Measurements from ENCODE around the gene NUDT4B.
"Not testable (repeated sequence)": the region's sequence is repeated elsewhere in the genome, so short reads cannot be mapped to it uniquely, and the experiment has no call there.

The NUDT4B gene

GRCh38 chr1:148734311-148734662 is 14.3 kb upstream of the NUDT4B start:
- H3K4me3 ChIP-seq, H3K27ac ChIP-seq: not testable (repeated sequence)

DNA sequence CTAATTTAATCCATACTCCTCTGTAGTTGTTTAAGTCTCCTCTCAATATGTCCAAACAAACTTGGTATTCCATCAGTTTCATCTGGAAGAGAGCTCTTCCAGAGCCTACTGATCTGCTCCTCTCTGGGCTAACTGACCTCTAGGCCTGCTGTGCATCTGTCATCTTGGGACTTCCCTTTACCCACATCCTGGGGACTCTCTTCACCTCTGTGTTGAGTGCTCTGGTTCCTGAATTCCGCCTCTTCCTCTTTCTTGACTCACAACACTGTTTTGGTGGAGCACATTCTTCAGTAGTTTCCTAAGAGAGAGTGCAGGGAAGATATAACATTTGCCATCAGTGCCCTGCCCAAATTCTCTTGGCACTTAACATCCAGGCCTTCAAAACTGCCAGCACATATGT is 13.0 kb upstream of the NUDT4B start:
- H3K27ac ChIP-seq, H3K4me3 ChIP-seq: not testable (repeated sequence)

DNA sequence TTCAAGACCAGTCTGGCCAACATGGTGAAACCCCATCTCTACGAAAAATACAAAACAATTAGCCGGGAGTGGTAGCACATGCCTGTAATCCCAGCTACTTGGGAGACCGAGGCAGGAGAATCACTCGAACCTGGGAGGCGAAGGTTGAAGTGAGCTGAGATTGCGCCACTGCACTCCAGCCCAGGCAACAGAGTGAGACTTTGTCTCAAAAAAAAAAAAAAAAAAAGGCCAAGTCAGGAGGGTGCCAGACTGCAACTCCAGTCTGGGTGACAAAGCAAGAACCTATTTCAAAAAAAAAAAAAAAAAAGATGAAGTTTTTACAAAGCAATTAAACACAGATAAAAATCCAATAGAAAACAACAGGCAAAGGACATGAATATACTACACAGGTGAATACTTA is 9.9 kb upstream of the NUDT4B start:
- H3K27ac ChIP-seq, H3K4me3 ChIP-seq: not testable (repeated sequence)

DNA sequence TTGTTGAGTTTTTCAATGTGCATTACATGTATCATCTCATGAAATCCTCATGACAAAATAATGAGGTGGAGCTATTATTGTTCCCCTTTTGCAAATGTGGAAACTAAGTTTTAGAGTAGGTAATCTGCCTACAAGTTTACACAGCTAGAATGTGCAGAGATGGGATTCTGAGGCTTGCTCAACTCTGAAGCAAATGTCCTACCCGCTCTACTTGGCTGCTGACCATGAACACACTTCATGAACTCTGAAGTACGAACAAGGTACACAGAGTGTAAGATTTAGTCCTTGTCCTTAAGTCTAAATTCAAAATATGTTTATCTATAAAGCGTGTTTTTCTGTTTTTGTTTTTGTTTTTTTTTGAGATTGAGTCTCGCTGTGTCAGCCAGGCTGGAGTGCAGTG is 5.4 kb upstream of the NUDT4B start:
- not testable (repeated sequence) for H3K27ac ChIP-seq, H3K4me3 ChIP-seq

- not testable (repeated sequence) for H3K27ac ChIP-seq, H3K4me3 ChIP-seq
These were observed 4.6 kb upstream of the NUDT4B start for GRCh38 chr1:148743726-148744720.

DNA sequence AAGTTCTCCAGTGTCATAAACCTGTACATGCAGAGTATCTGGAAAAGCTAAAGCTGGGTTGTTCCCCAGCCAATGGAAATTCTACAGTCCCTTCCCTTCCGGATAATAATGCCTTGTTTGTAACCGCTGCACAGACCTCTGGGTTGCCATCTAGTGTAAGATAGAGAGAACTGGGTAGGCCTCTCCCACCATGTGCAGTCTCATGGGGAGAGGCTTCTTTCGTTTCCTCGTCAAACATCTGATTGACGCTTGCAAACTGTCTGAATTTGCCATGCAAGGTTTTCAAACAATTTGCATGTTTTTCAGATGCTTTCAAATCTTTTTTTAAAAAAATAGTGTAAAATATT is 734 bp downstream of the NUDT4B start:
- not testable (repeated sequence) for H3K4me3 ChIP-seq, H3K27ac ChIP-seq

GRCh38 chr1:148756231-148756630 is 7.7 kb downstream of the NUDT4B start:
- not testable (repeated sequence) for H3K27ac ChIP-seq, H3K4me3 ChIP-seq

DNA sequence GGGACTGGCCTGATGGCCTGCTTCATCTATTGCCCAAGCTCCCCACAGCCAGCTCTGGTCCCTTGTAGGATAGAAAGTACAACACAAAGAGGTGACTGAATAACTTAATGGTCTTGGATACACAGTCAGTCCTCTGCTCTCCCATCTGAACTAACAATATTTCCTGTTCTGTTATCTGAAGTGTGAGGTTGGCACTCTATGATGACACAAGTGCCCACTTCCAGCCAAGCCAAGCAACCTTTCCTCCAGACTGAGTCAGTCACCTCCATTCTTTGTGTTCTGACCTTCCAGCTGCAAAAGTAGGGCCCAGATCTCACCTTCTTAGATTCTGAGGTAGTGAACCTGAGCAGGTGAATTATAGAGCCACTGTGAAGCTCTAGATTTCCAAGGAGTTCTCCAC is 8.9 kb downstream of the NUDT4B start:
- not testable (repeated sequence) for H3K4me3 ChIP-seq, H3K27ac ChIP-seq

- not testable (repeated sequence) for H3K27ac ChIP-seq, H3K4me3 ChIP-seq
These were observed 9.8 kb downstream of the NUDT4B start for GRCh38 chr1:148758412-148758811.

GRCh38 chr1:148758925-148759324 is 10.4 kb downstream of the NUDT4B start:
- H3K27ac ChIP-seq, H3K4me3 ChIP-seq: not testable (repeated sequence)

DNA sequence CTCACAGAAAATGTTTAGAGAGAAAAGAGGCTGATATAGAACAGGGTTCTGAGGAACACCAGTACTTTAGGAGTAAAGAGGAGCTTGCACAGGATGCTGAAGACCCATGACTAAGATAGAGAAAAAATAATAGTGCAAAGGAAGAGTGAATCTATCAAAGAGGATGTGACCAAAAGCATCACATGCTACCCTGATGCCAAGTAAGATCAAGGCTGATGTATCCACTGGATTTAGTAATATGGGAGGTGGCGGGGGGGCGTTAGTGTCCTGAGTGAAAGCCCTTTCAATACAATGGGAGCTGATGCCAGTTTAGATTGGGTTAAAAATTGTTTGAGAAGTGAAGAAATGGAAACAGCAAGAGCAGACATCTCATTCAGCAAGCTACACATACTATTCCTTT is 11.2 kb downstream of the NUDT4B start:
- not testable (repeated sequence) for H3K27ac ChIP-seq, H3K4me3 ChIP-seq

- not testable (repeated sequence) for H3K4me3 ChIP-seq, H3K27ac ChIP-seq
These were observed 11.6 kb downstream of the NUDT4B start for GRCh38 chr1:148760206-148760605.

DNA sequence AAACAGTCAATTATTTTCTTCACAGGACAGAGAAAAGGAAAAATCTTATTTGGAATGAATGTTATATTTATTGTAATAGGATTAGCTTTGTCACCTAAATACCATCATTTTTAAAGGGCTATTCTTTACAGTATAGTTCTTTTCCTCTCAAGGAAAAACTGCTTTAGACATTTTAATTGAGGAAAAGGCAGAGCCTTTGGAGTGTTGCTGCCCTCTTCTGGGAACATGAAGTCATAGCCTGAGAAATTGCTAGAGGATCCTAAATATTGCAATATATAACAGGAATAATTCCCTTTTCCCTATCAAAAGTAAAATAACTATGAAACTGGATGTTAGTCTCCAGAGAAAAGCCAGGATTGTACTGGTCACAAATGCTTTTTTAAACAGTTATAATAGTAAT is 12.8 kb downstream of the NUDT4B start:
- H3K4me3 ChIP-seq, H3K27ac ChIP-seq: not testable (repeated sequence)

GRCh38 chr1:148765238-148766019 is 16.9 kb downstream of the NUDT4B start:
- H3K27ac ChIP-seq, H3K4me3 ChIP-seq: not testable (repeated sequence)

DNA sequence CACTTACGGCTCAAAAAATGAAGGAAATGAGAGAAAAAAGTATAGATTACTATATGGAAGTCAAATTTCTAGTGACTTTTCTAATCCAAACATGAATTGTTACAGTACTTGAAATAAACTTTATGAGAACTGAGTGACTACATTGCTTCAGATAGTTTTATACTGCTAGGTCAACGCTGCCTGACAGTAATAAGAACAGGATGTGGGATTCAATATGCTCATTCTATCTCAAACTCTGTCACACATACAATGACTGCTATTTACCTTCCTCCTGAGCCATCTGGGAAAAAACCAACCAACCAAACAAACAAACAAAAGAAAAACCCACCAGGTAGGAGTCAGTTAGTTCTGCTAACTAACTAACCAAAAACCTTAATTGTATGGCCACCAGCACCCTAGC is 20.0 kb downstream of the NUDT4B start:
- H3K27ac ChIP-seq, H3K4me3 ChIP-seq: not testable (repeated sequence)

DNA sequence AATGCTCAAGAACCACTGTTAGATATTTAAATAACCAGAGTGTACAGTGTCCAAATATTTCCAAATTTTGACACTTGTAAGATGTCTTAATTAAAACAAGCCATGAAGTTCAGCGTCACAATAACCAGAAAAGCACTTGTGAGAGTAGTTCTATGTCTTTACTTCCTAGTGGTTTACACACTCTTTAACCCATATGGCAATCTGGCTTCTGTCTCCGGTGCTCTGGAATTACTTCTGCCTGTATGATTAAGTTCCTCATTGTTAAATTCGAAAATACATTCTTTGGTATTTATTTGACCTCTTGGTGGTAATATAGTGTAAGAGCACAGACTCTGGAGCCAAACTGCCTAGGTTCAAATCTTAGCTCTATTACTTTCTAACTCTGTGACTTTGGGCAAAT is 20.9 kb downstream of the NUDT4B start:
- not testable (repeated sequence) for H3K4me3 ChIP-seq, H3K27ac ChIP-seq

GRCh38 chr1:148773690-148774089 is 25.1 kb downstream of the NUDT4B start:
- not testable (repeated sequence) for H3K27ac ChIP-seq, H3K4me3 ChIP-seq

GRCh38 chr1:148774102-148774501 is 25.5 kb downstream of the NUDT4B start:
- not testable (repeated sequence) for H3K27ac ChIP-seq, H3K4me3 ChIP-seq

DNA sequence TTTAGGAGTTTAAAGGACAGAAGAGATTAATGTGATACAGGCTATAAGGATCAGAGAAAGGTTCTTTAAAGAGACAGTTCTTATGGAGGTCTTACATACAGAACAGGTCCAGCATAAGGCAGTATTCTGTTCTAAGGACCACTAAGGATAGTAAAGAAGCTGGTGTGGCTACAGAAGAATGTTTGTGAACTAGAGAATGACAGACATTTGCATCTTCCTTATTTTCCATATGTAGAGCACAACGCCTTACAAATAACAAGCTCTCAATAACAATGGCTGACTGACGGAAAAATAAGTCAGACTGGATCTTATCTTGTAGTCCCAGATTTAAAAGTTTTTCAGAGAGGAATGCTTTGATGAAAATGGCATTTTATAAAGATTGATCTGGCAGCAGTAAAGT is 26.7 kb downstream of the NUDT4B start:
- H3K4me3 ChIP-seq, H3K27ac ChIP-seq: not testable (repeated sequence)

DNA sequence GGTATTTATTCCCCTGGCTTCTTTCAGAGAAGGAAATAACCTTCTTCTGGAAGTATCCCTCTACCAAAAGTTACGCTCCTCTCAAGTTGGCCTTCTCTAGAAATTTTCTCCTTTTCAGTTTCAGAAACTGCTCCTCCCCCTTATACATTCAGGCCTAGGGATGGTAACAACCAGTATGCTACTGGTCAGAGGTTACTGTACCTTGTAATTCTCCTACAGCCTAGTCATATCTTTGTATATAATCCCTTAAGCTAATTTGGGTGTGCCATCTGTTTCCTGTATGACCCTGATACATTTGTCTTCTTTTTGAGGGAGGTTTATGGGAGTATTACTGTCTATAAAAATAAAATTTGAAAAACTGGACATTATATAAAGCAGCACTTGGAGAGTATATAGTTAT is 29.1 kb downstream of the NUDT4B start:
- not testable (repeated sequence) for H3K27ac ChIP-seq, H3K4me3 ChIP-seq

DNA sequence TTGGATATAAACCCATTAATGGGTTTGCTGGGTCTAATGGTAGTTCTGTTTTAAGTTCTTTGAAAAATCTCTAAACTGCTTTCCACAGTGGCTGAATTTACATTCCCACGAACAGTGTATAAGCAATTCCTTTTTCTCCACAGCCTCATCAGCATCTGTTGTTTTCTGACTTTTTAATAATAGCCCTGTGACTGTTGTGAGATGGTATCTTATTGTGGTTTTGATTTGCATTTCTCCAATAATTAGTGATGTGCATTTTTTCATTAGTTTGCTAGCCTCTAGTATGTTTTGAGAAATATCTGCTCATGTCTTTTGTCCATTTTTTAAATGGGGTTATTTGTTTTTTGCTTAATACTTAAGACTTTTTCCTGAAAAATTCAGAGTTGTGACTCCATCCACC is 31.8 kb downstream of the NUDT4B start:
- H3K4me3 ChIP-seq, H3K27ac ChIP-seq: not testable (repeated sequence)

All from skin epidermis (tissue), 12 donors.